Eye (tissue), 1 donor: ENCODE results near the gene LYPD4.

Experiments
- DNase-seq: peaks from one replicate; pipeline ENCODE4 v3.0.0-alpha.2; 2015

LYPD4 gene

GRCh38 chr19:41850381-41850780 lies 5.9 kb upstream of the LYPD4 start:
- no peak for DNase-seq

- no peak for DNase-seq
Measured at GRCh38 chr19:41849067-41849466, 4.6 kb upstream of the LYPD4 start.

GRCh38 chr19:41848666-41849065 lies 4.2 kb upstream of the LYPD4 start:
- DNase-seq = no peak

GRCh38 chr19:41847351-41848105 lies 3.0 kb upstream of the LYPD4 start:
- DNase-seq = no peak

GRCh38 chr19:41845051-41845590 lies 638 bp upstream of the LYPD4 start:
- no peak for DNase-seq

- DNase-seq = no peak
Measured at GRCh38 chr19:41845001-41845050, 343 bp upstream of the LYPD4 start, which contains the start of gene DMRTC2. Gene DMRTC2 (plus strand): TSS chr19:41845042. CDS start chr19:41847429, 2,387 bp downstream.

GRCh38 chr19:41843371-41843770 lies 1.1 kb downstream of the LYPD4 start:
- DNase-seq = no peak

- no peak for DNase-seq
Measured at GRCh38 chr19:41839211-41839610, 5.3 kb downstream of the LYPD4 start.

GRCh38 chr19:41837981-41838708 lies 6.3 kb downstream of the LYPD4 start:
- no peak for DNase-seq

GRCh38 chr19:41821003-41821735 lies 23.3 kb downstream of the LYPD4 start:
- DNase-seq = peak; percentile 55

- no peak for DNase-seq
Measured at GRCh38 chr19:41816761-41817160, 27.7 kb downstream of the LYPD4 start.

- no peak for DNase-seq
Measured at GRCh38 chr19:41815301-41815700, 29.2 kb downstream of the LYPD4 start.

GRCh38 chr19:41813911-41814310 lies 30.6 kb downstream of the LYPD4 start:
- no peak for DNase-seq

- DNase-seq = no peak
Measured at GRCh38 chr19:41811981-41812380, 32.5 kb downstream of the LYPD4 start.

- no peak for DNase-seq
Measured at GRCh38 chr19:41811036-41811435, 33.4 kb downstream of the LYPD4 start.

GRCh38 chr19:41810301-41810700 lies 34.2 kb downstream of the LYPD4 start:
- no peak for DNase-seq

- DNase-seq = no peak
Measured at GRCh38 chr19:41808663-41809566, 35.6 kb downstream of the LYPD4 start.

GRCh38 chr19:41807176-41807575 lies 37.3 kb downstream of the LYPD4 start:
- no peak for DNase-seq

- DNase-seq = no peak
Measured at GRCh38 chr19:41804336-41804735, 40.1 kb downstream of the LYPD4 start.

- no peak for DNase-seq
Measured at GRCh38 chr19:41802770-41803169, 41.7 kb downstream of the LYPD4 start.

- DNase-seq = no peak
Measured at GRCh38 chr19:41801792-41802211, 42.7 kb downstream of the LYPD4 start.

- DNase-seq = no peak
Measured at GRCh38 chr19:41801031-41801430, 43.5 kb downstream of the LYPD4 start.

GRCh38 chr19:41799444-41800000 lies 45.0 kb downstream of the LYPD4 start:
- DNase-seq = no peak
